Panc1 (cell line): Measurements from ENCODE around the gene MEP1A. TPM values are rescaled to one million over a fixed set of nuclear protein-coding genes. Genes with fewer than 3 reads are reported as not detected.
"Not testable (repeated sequence)": the region's sequence is repeated elsewhere in the genome, so short reads cannot be mapped to it uniquely, and the experiment has no call there.

ENCODE experiments used
- ATAC-seq: fragments of 200-7000 bp; cut with Tn5 transposase; 2 replicates; pipeline ENCODE4 v1.9.1; 2020; ENCODE audit warnings: mild to moderate bottlenecking, moderate library complexity
- BruUV-seq: library from RNA; stranded (reverse); fragments of 400-500 nt; replicated peaks from 2 replicates; lab custom pipeline; 2021; lab: Mats Ljungman, UMichigan
- CTCF ChIA-PET: fragments of 300-600 bp; sonication (Branson Sonifier 250); formaldehyde crosslinking; loops from one replicate; lab custom pipeline; 2022; ENCODE audit warnings: antibody characterized with exemption; lab: Charles Lee
- POLR2A ChIA-PET: fragments of 300-600 bp; sonication (Branson Sonifier 250); formaldehyde crosslinking; loops from one replicate; lab custom pipeline; 2022; ENCODE audit warnings: antibody characterized with exemption; lab: Charles Lee
- DNase-seq: peaks from one replicate; pipeline ENCODE4 v3.0.0-alpha.2; 2010; ENCODE audit warnings: low read depth, low spot score
- H3K27ac ChIP-seq: 2 replicates; pipeline ENCODE4 v1.5.1; 2011; ENCODE audit warnings: mild to moderate bottlenecking, low read length, inconsistent platforms
- H3K27me3 ChIP-seq: fragments of 200-500 bp; sonication (Bioruptor generic); 2 replicates; pipeline ENCODE4 v1.6.0; 2014; ENCODE audit warnings: low read length, inconsistent platforms; ENCODE audit not compliant: control insufficient read depth, insufficient read depth
- H3K36me3 ChIP-seq: fragments of 200-500 bp; sonication (Bioruptor generic); 2 replicates; pipeline ENCODE4 v1.5.1; 2014; ENCODE audit warnings: inconsistent platforms, mild to moderate bottlenecking, low read length, moderate library complexity; ENCODE audit not compliant: control insufficient read depth, insufficient read depth
- H3K4me1 ChIP-seq: 2 replicates; pipeline ENCODE4 v1.5.1; 2011; ENCODE audit warnings: inconsistent platforms, mild to moderate bottlenecking, low read length, moderate library complexity; ENCODE audit not compliant: control insufficient read depth, insufficient read depth
- H3K4me3 ChIP-seq, 2 experiments: 2 replicates each; pipeline ENCODE4 v1.5.1; 2011 to 2012; ENCODE audit warnings: low read depth in 2 of 2, low read length in 2 of 2, mild to moderate bottlenecking in 2 of 2, inconsistent platforms in 1 of 2, moderate library complexity in 1 of 2
- H3K9me3 ChIP-seq: fragments of 200-500 bp; sonication (Bioruptor generic); 2 replicates; pipeline ENCODE4 v1.5.1; 2014; ENCODE audit warnings: low read depth, mild to moderate bottlenecking, inconsistent platforms, low read length, moderate library complexity; ENCODE audit not compliant: control insufficient read depth, insufficient read depth
- CTCF ChIP-seq: fragments of 450-650 bp; IDR thresholded peaks from 2 replicates; pipeline ENCODE4 v1.5.1; 2017; ENCODE audit warnings: mild to moderate bottlenecking
- POLR2AphosphoS5 ChIP-seq: IDR thresholded peaks from 2 replicates; pipeline ENCODE4 v1.6.1; 2012; ENCODE audit warnings: mild to moderate bottlenecking, low read depth, low read length, moderate library complexity
- REST ChIP-seq, 2 experiments: IDR thresholded peaks; 2 replicates each; pipeline ENCODE4 v1.6.1; 2011 to 2012; ENCODE audit warnings: low read depth in 2 of 2, control low read depth in 1 of 2, low read length in 1 of 2, mild to moderate bottlenecking in 1 of 2, moderate library complexity in 1 of 2; ENCODE audit not compliant: insufficient read depth in 1 of 2
- SIN3A ChIP-seq: IDR thresholded peaks from 2 replicates; pipeline ENCODE4 v1.6.1; 2012; ENCODE audit warnings: low read depth, mild to moderate bottlenecking, low read length, moderate library complexity, borderline replicate concordance; ENCODE audit not compliant: insufficient read depth
- TCF7L2 ChIP-seq: IDR thresholded peaks from 2 replicates; pipeline ENCODE4 v1.6.1; 2011; ENCODE audit warnings: mild to moderate bottlenecking, low read depth, low read length, inconsistent platforms
- in situ Hi-C: cut with HindIII; loops from 2 replicates; pipeline ENCODE4 v1.10.0; 2016; ENCODE audit warnings: low sequenced_read_pairs, low pct_unique_long_range_greater_than_20kb
- intact Hi-C: fragments of 100-400 bp; cut with micrococcal nuclease; formaldehyde crosslinking; loops from one replicate; pipeline ENCODE4 v1.10.0; 2022; ENCODE audit not compliant: unreplicated experiment
- total RNA-seq: library from RNA; stranded (reverse); gene quantifications from one replicate; pipeline ENCODE4 v1.2.1, GENCODE V29; 2021; ENCODE audit not compliant: unreplicated experiment

Gene MEP1A
- total RNA-seq, 1 experiment from 2014 or later = not detected

GRCh38 chr6:46744159-46744725, 48.9 kb upstream of the MEP1A start:
- H3K4me1 ChIP-seq, DNase-seq, ATAC-seq, H3K27ac ChIP-seq, intact Hi-C loops, H3K36me3 ChIP-seq, H3K4me3 ChIP-seq, BruUV-seq, POLR2A ChIA-PET, in situ Hi-C loops, H3K9me3 ChIP-seq, CTCF ChIA-PET, H3K27me3 ChIP-seq: not testable (repeated sequence)

- no peaks in the 10 kb centered on the region for H3K27me3 ChIP-seq
- ChIA-PET POLR2A (interaction anchor here (0.6 kb wide), 1 partner anchor 54 kb away, joined by 5 read pairs; no protein-coding TSS in a partner anchor), CTCF (no interaction called here)
- ATAC-seq (no peak), DNase-seq (no peak)
- in situ Hi-C loops (no loop called here), intact Hi-C loops (no loop called here)
- H3K27ac ChIP-seq = no peak overlapping the region
- no peaks in the 10 kb centered on the region for H3K36me3 ChIP-seq
- no peak overlapping the region for H3K4me3 ChIP-seq
- H3K4me1 ChIP-seq = no peaks in the 10 kb centered on the region
- BruUV-seq = no TSS peak
- TF ChIP-seq CTCF (no peak), REST (IDR thresholded peaks at IDR 0.05; ENCODE audit: insufficient read depth in 1 of 2, low read depth in 2 of 2, low read length in 1 of 2) (no peak), POLR2AphosphoS5 (no peak), SIN3A (no peak), TCF7L2 (no peak)
- H3K9me3 ChIP-seq = no peaks in the 10 kb centered on the region
Measured at GRCh38 chr6:46745973-46746372, 47.2 kb upstream of the MEP1A start.

- intact Hi-C loops (no loop called here), in situ Hi-C loops (no loop called here)
- BruUV-seq = no TSS peak
- Histone ChIP-seq H3K27me3 (no peaks in the 10 kb centered on the region), H3K4me3 (no peak within 1 kb of the TSS), H3K27ac (no peak within 1 kb of the TSS), H3K4me1 (no peaks in the 10 kb centered on the region), H3K36me3 (no peaks in the 10 kb centered on the region), H3K9me3 (no peaks in the 10 kb centered on the region)
- ATAC-seq = no peak
- no peak for TF ChIP-seq SIN3A
- TF ChIP-seq CTCF = no peak
- TF ChIP-seq TCF7L2 = no peak
- no peak for TF ChIP-seq POLR2AphosphoS5
- TF ChIP-seq REST (IDR thresholded peaks at IDR 0.05; ENCODE audit: insufficient read depth in 1 of 2, low read depth in 2 of 2, low read length in 1 of 2) = no peak
- POLR2A ChIA-PET = no interaction called here
- DNase-seq = no peak
- CTCF ChIA-PET = no interaction called here
Measured at GRCh38 chr6:46746696-46747095, 46.5 kb upstream of the MEP1A start, which contains the start of gene ANKRD66. Gene ANKRD66 (plus strand): TSS chr6:46746933. CDS start chr6:46751949, 5,016 bp downstream.
